Epithelial cell of proximal tubule (primary cell): ENCODE data around the gene ANO8. TPM values are rescaled to one million over a fixed set of nuclear protein-coding genes. Genes with fewer than 3 reads are reported as not detected.

Experiments used
- DNase-seq: peaks from one replicate; pipeline ENCODE4 v3.0.0-alpha.2; 2011; ENCODE audit warnings: low read depth
- H3K4me3 ChIP-seq: 2 replicates; pipeline ENCODE4 v1.5.1; 2011; ENCODE audit warnings: low read depth, mild to moderate bottlenecking, low read length
- total RNA-seq: library from RNA; depleted of rRNA; stranded (reverse); fragments of >200 nt; gene quantifications from 2 replicates; pipeline ENCODE4 v1.2.3, GENCODE V29; 2015
- TF ChIP-seq, protein P1 (sequence below): conservative IDR thresholded peaks from 2 replicates; pipeline ENCODE4 v1.5.1; 2012; ENCODE audit warnings: low read depth, mild to moderate bottlenecking, low read length

Gene ANO8
- total RNA-seq, 1 donor from 2014 or later, result 6.6 TPM

DNA sequence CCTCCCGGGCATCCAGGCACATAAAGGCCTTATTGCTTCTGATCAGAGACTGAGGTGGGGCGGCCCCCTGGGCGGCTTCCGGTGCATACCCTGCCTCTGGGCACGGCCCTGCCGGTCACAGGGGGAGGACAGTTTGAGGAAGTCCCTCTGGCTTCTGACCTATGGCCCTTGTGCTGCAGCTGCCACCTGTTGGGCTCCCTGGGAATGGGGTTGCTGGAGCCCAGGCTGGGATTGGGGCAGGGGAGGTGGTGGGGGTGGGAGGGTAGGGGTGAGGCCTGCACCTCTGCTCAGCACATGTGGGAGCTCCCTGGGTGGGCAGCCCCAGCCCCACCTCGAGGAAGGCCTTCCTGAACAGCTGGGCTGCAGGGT lies 10.7 kb downstream of the ANO8 start:
- no peak overlapping the region for H3K4me3 ChIP-seq
- TF ChIP-seq, protein P1, sequence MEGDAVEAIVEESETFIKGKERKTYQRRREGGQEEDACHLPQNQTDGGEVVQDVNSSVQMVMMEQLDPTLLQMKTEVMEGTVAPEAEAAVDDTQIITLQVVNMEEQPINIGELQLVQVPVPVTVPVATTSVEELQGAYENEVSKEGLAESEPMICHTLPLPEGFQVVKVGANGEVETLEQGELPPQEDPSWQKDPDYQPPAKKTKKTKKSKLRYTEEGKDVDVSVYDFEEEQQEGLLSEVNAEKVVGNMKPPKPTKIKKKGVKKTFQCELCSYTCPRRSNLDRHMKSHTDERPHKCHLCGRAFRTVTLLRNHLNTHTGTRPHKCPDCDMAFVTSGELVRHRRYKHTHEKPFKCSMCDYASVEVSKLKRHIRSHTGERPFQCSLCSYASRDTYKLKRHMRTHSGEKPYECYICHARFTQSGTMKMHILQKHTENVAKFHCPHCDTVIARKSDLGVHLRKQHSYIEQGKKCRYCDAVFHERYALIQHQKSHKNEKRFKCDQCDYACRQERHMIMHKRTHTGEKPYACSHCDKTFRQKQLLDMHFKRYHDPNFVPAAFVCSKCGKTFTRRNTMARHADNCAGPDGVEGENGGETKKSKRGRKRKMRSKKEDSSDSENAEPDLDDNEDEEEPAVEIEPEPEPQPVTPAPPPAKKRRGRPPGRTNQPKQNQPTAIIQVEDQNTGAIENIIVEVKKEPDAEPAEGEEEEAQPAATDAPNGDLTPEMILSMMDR, result no peak
- no peak for DNase-seq

GRCh38 chr19:17323300-17323963 lies 11.2 kb downstream of the ANO8 start:
- no peak for DNase-seq
- TF ChIP-seq, protein P1, result no peak
- no peak overlapping the region for H3K4me3 ChIP-seq

GRCh38 chr19:17322854-17323253 lies 11.8 kb downstream of the ANO8 start:
- no peak for DNase-seq
- TF ChIP-seq, protein P1, result no peak
- no peak overlapping the region for H3K4me3 ChIP-seq

DNA sequence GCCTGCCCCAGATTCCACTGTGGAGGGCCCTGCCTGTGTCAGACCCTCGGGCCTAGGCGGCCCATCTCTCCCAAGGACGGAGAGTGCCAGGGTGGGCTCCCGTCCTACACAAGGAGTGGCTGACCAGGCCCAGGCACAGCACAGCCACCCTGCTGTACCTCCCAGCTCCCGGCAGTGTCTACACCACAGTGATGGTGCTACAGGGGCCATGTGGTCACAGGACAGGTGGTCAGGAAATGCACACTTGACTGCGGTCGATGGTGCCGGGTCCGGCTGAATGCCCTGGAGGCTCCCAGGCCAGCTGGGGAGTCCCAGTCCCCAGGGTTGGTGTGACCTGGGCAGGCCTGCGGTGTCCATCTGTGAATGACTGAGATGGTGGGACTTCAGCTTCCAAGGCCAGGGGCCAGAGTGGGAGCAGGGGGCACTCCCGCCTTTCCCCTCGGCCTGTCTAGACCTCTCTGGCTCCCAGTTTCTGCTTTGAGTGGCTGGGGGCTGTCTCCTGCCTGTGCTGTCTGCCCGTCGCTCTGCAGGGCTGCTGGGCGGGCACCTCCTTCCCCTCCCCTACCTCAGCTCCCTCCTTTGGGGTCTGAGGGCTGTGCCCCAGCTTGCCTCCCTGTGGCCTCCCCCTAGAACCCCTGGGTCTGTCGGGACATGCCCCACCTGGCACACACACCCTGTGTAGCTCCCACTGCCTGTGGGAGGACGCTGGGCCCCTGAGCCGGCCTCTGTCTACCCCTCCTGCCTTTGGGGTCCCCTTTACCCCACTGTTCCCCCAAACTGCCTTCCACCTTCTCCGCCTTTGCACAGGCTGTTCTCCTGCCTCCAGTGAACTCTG lies 12.8 kb downstream of the ANO8 start:
- TF ChIP-seq, protein P1, result no peak
- no peak overlapping the region for H3K4me3 ChIP-seq
- no peak for DNase-seq

- H3K4me3 ChIP-seq, result no peak overlapping the region
- TF ChIP-seq, protein P1, result no peak
- DNase-seq, result no peak
Measured at GRCh38 chr19:17320435-17320834, 14.2 kb downstream of the ANO8 start.

DNA sequence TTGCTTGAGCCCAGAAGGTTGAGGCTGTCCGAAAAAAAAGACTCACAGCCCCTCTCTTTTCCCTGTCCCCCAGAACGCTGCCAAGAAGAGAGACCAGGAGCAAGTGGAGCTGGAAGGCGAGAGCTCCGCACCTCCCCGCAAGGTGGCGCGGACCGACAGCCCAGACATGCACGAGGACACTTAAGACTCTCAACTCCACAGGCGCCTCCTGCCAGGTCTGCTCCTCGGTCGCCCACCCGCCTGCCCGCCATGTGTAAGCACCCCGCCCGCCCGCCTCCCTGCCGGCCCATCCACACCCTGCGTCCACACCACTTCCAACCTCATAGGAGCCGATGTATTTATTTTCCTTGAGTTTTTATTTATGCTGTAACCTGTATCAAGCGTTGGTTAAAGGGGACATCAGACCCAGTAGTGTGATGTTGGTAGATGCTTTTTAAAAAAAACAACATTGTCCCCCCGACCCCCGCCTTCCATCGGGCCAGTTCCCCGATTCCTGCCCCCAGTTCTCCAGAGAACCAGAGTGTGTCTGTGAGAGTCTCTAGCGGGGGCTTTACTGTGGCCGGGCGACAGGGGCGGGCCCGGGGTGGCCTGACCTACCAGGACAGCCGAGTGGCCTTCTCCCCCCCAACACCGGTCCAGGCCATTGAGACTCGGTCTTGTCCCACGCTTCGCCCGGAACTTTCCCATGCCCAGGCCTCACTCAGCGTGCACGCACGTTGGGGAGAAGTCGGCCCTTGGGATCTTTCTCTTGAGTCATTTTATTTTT lies 15.0 kb downstream of the ANO8 start:
- DNase-seq, result no peak
- no peak overlapping the region for H3K4me3 ChIP-seq
- TF ChIP-seq, protein P1, result no peak
